ENCODE results near the gene RBMS3. TPM values are rescaled to one million over a fixed set of nuclear protein-coding genes. Genes with fewer than 3 reads are reported as not detected.

Gene RBMS3
- total and polyA plus RNA-seq, 2 of the 8 experiments (the other 6 are each of a cell fraction or from before 2014, with no cell fraction given): 3.7 to 6.9 TPM

DNA sequence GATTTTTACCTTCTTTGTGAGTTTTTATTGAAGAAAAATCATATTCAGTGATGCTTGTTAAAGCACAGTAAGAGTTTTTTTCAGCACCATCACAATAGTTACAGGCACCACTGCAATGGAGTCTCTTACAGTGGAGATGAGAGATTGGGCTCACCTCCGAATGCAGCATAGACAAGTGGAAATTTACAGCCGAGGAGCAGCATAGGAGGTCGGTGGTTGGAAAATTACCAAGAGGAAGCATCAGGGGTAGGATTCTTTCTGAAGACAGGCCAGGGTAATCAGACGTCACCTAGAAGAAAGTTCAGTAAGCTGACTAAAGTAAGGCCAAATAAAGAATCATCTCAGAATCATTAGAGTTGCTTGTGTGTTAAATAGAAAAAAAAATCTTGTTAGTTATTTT is 491.6 kb downstream of the RBMS3 start:
- WGBS, 2 experiments (ENCODE audit: extremely low coverage in 1 of 2, insufficient coverage in 1 of 2, insufficient read length in 1 of 2, insufficient replicate concordance in 2 of 2, low coverage in 1 of 2, low lambda C conversion rate in 2 of 2, missing lambda C conversion rate in 1 of 2): 80% methylated on average over 4 of the region's 4 CpGs; no CpG with 5 or more reads in 1 of the 2 experiments
- POLR2A ChIA-PET (ENCODE audit: partially characterized antibody): no interaction called here
- TF ChIP-seq RAD21 (IDR thresholded peaks at IDR 0.05 in 1 of 2, conservative IDR thresholded peaks at IDR 0.05 in 1 of 2; ENCODE audit: low read depth in 2 of 2, low read length in 2 of 2) (no peak), ASH2L (IDR thresholded peaks at IDR 0.05; ENCODE audit: low read length) (no peak), TAF7 (optimal IDR thresholded peaks at IDR 0.05; ENCODE audit: borderline replicate concordance, low read depth, low read length) (no peak), RXRA (IDR thresholded peaks at IDR 0.05; ENCODE audit: insufficient read depth, low read depth, low read length) (no peak), POU5F1 (IDR thresholded peaks at IDR 0.05; ENCODE audit: low read depth, low read length) (no peak), POLR2AphosphoS5 (IDR thresholded peaks at IDR 0.05; ENCODE audit: low read depth, low read length) (no peak), SIX5 (IDR thresholded peaks at IDR 0.05; ENCODE audit: low read depth, low read length) (no peak)
- TF ChIP-seq, protein P1, sequence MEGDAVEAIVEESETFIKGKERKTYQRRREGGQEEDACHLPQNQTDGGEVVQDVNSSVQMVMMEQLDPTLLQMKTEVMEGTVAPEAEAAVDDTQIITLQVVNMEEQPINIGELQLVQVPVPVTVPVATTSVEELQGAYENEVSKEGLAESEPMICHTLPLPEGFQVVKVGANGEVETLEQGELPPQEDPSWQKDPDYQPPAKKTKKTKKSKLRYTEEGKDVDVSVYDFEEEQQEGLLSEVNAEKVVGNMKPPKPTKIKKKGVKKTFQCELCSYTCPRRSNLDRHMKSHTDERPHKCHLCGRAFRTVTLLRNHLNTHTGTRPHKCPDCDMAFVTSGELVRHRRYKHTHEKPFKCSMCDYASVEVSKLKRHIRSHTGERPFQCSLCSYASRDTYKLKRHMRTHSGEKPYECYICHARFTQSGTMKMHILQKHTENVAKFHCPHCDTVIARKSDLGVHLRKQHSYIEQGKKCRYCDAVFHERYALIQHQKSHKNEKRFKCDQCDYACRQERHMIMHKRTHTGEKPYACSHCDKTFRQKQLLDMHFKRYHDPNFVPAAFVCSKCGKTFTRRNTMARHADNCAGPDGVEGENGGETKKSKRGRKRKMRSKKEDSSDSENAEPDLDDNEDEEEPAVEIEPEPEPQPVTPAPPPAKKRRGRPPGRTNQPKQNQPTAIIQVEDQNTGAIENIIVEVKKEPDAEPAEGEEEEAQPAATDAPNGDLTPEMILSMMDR (IDR thresholded peaks at IDR 0.05; ENCODE audit: control extremely low read depth in 1 of 3, insufficient read depth in 1 of 3, low read depth in 1 of 3, low read length in 3 of 3): no peak
- TF ChIP-seq, protein P2, sequence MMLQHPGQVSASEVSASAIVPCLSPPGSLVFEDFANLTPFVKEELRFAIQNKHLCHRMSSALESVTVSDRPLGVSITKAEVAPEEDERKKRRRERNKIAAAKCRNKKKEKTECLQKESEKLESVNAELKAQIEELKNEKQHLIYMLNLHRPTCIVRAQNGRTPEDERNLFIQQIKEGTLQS (IDR thresholded peaks at IDR 0.05; ENCODE audit: insufficient read depth, low read depth, low read length): no peak
- TF ChIP-seq, protein P3, sequence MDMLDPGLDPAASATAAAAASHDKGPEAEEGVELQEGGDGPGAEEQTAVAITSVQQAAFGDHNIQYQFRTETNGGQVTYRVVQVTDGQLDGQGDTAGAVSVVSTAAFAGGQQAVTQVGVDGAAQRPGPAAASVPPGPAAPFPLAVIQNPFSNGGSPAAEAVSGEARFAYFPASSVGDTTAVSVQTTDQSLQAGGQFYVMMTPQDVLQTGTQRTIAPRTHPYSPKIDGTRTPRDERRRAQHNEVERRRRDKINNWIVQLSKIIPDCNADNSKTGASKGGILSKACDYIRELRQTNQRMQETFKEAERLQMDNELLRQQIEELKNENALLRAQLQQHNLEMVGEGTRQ (IDR thresholded peaks at IDR 0.05; ENCODE audit: low read length): no peak

More for the DNA sequence above, 491.6 kb downstream of the RBMS3 start:
- Histone ChIP-seq H3K79me2 (ENCODE audit: control insufficient read depth in 1 of 2, insufficient read depth in 2 of 2, low read length in 2 of 2) (no peaks in the 10 kb centered on the region), H3K36me3 (ENCODE audit: control insufficient read depth in 2 of 4, insufficient read depth in 4 of 4, low read length in 3 of 4) (no peaks in the 10 kb centered on the region), H4K8ac (ENCODE audit: extremely low read depth, insufficient read depth, low read length) (no peak overlapping the region), H2BK15ac (ENCODE audit: low read length) (no peak overlapping the region), H3K27me3 (replicated peaks in 1 of 4; ENCODE audit: control insufficient read depth in 3 of 4, extremely low read depth in 1 of 4, insufficient read depth in 3 of 4, low read length in 3 of 4) (no peaks in the 10 kb centered on the region), H4K91ac (replicated peaks; ENCODE audit: insufficient read length, low read length) (no peak overlapping the region), H3K14ac (ENCODE audit: insufficient read length) (no peak overlapping the region), H2BK20ac (ENCODE audit: low read length) (no peak overlapping the region), H3K18ac (ENCODE audit: extremely low read depth, low read length) (no peak overlapping the region), H3K79me1 (ENCODE audit: low read depth, low read length) (no peaks in the 10 kb centered on the region), H2BK120ac (replicated peaks; ENCODE audit: low read depth, low read length) (peak overlapping the region; percentile 60), H2AK5ac (ENCODE audit: low read depth, low read length) (no peak overlapping the region), H2AFZ (ENCODE audit: low read length) (no peak overlapping the region), H3K9ac (replicated peaks in 1 of 4; ENCODE audit: extremely low read depth in 1 of 4, low read depth in 3 of 4, low read length in 3 of 4) (no peak overlapping the region), H4K5ac (ENCODE audit: insufficient read length, low read depth, low read length) (no peak overlapping the region), H3K27ac (ENCODE audit: low read depth, low read length) (no peak overlapping the region), H3K23me2 (ENCODE audit: low read depth, low read length) (no peaks in the 10 kb centered on the region), H3K9me3 (ENCODE audit: insufficient read depth in 2 of 2, low read depth in 1 of 2, low read length in 1 of 2) (no peaks in the 10 kb centered on the region), H3K56ac (replicated peaks; ENCODE audit: insufficient read length, low read depth, low read length) (no peak overlapping the region), H4K20me1 (replicated peaks in 1 of 2; ENCODE audit: control insufficient read depth in 1 of 2, insufficient read depth in 2 of 2, low read length in 2 of 2) (no peaks in the 10 kb centered on the region), H3K4ac (replicated peaks; ENCODE audit: insufficient read length, low read depth, low read length) (no peak overlapping the region), H2BK12ac (ENCODE audit: low read depth, low read length) (no peak overlapping the region), H3K23ac (ENCODE audit: insufficient read length) (no peak overlapping the region), H3K4me3 (ENCODE audit: extremely low read depth in 1 of 4, insufficient read depth in 2 of 4, low read depth in 3 of 4, low read length in 4 of 4) (no peak overlapping the region), H2BK5ac (ENCODE audit: low read depth, low read length) (no peak overlapping the region), H3K4me1 (replicated peaks in 1 of 4; ENCODE audit: control insufficient read depth in 3 of 4, insufficient read depth in 4 of 4, low read length in 3 of 4) (peaks cover 0 to 5% (median 2%) of the 10 kb centered on the region in 4 experiments; a peak in 2 of 7 replicates), H3K4me2 (ENCODE audit: insufficient read depth in 1 of 2, low read depth in 2 of 2, low read length in 2 of 2) (no peak overlapping the region)
- no peak for DNase-seq (ENCODE audit: low read depth in 1 of 2, low spot score in 2 of 2)
- CTCF ChIA-PET (ENCODE audit: partially characterized antibody): interaction anchor here (0.7 to 1.3 kb wide), 2 partner anchors 117 to 239 kb away, joined by 3 read pairs; no protein-coding TSS in a partner anchor
- FAIRE-seq: no peak
